ENCODE measurements around the gene RNGTT. TPM values are rescaled to one million over a fixed set of nuclear protein-coding genes. Genes with fewer than 3 reads are reported as not detected.
A peak's percentile ranks its signal among the peaks of the same experiment; 100 is the strongest.
"Not testable (repeated sequence)": the region's sequence is repeated elsewhere in the genome, so short reads cannot be mapped to it uniquely, and the experiment has no call there.

RNGTT gene
- total RNA-seq, 1 donor from 2014 or later, result 14.6 TPM

GRCh38 chr6:88945415-88946008 is 17.9 kb downstream of the RNGTT start:
- TF ChIP-seq CTCF (IDR thresholded peaks at IDR 0.05; ENCODE audit: unreplicated experiment), result no peak
- H3K4me3 Mint-ChIP-seq (ENCODE audit: unreplicated experiment), result no peak overlapping the region

GRCh38 chr6:88933521-88933920 is 29.9 kb downstream of the RNGTT start:
- H3K27me3 Mint-ChIP-seq (ENCODE audit: unreplicated experiment), result no peaks in the 10 kb centered on the region
- no peak for DNase-seq (ENCODE audit: low spot score)
- no peaks in the 10 kb centered on the region for H3K4me1 Mint-ChIP-seq (ENCODE audit: unreplicated experiment)
- H3K36me3 Mint-ChIP-seq (ENCODE audit: low read depth, unreplicated experiment), result peaks cover 57% of the 10 kb centered on the region
- no peaks in the 10 kb centered on the region for H3K9me3 Mint-ChIP-seq (ENCODE audit: unreplicated experiment)
- H3K27ac Mint-ChIP-seq (ENCODE audit: unreplicated experiment), result no peak overlapping the region
- peak overlapping the region; percentile 57 for H3K4me3 Mint-ChIP-seq (ENCODE audit: unreplicated experiment)
- TF ChIP-seq CTCF (IDR thresholded peaks at IDR 0.05; ENCODE audit: unreplicated experiment), result no peak

More at GRCh38 chr6:88945415-88946008, 17.9 kb downstream of the RNGTT start:
- no peak for DNase-seq (ENCODE audit: low spot score)
- Mint-ChIP-seq H3K9me3 (ENCODE audit: unreplicated experiment) (peaks cover 4% of the 10 kb centered on the region), H3K4me1 (ENCODE audit: unreplicated experiment) (no peaks in the 10 kb centered on the region), H3K27ac (ENCODE audit: unreplicated experiment) (no peak overlapping the region), H3K27me3 (ENCODE audit: unreplicated experiment) (peaks cover 3% of the 10 kb centered on the region), H3K36me3 (ENCODE audit: low read depth, unreplicated experiment) (peaks cover 4% of the 10 kb centered on the region)

GRCh38 chr6:88932019-88932418 is 31.4 kb downstream of the RNGTT start:
- H3K27ac Mint-ChIP-seq (ENCODE audit: unreplicated experiment); H3K4me1 Mint-ChIP-seq (ENCODE audit: unreplicated experiment): not testable (repeated sequence)
- H3K36me3 Mint-ChIP-seq (ENCODE audit: low read depth, unreplicated experiment), result peaks cover 49% of the 10 kb centered on the region

GRCh38 chr6:88922775-88923548 is 40.5 kb downstream of the RNGTT start:
- H3K27me3 Mint-ChIP-seq (ENCODE audit: unreplicated experiment), result no peaks in the 10 kb centered on the region
- H3K4me3 Mint-ChIP-seq (ENCODE audit: unreplicated experiment), result no peak overlapping the region
- no peak for TF ChIP-seq CTCF (IDR thresholded peaks at IDR 0.05; ENCODE audit: unreplicated experiment)
- no peak for DNase-seq (ENCODE audit: low spot score)
- H3K4me1 Mint-ChIP-seq (ENCODE audit: unreplicated experiment), result no peaks in the 10 kb centered on the region
- no peak overlapping the region for H3K27ac Mint-ChIP-seq (ENCODE audit: unreplicated experiment)
- H3K9me3 Mint-ChIP-seq (ENCODE audit: unreplicated experiment), result no peaks in the 10 kb centered on the region
- peaks cover 10% of the 10 kb centered on the region for H3K36me3 Mint-ChIP-seq (ENCODE audit: low read depth, unreplicated experiment)

More at GRCh38 chr6:88932019-88932418, 31.4 kb downstream of the RNGTT start:
- not testable (repeated sequence) for H3K27me3 Mint-ChIP-seq (ENCODE audit: unreplicated experiment); DNase-seq (ENCODE audit: low spot score); H3K4me3 Mint-ChIP-seq (ENCODE audit: unreplicated experiment); H3K9me3 Mint-ChIP-seq (ENCODE audit: unreplicated experiment)

- no peaks in the 10 kb centered on the region for H3K9me3 Mint-ChIP-seq (ENCODE audit: unreplicated experiment)
- peaks cover 10% of the 10 kb centered on the region for H3K36me3 Mint-ChIP-seq (ENCODE audit: low read depth, unreplicated experiment)
Measured at GRCh38 chr6:88921734-88922133, 41.7 kb downstream of the RNGTT start.

More at GRCh38 chr6:88921734-88922133, 41.7 kb downstream of the RNGTT start:
- no peak for TF ChIP-seq CTCF (IDR thresholded peaks at IDR 0.05; ENCODE audit: unreplicated experiment)
- Mint-ChIP-seq H3K4me1 (ENCODE audit: unreplicated experiment) (no peaks in the 10 kb centered on the region), H3K27me3 (ENCODE audit: unreplicated experiment) (no peaks in the 10 kb centered on the region), H3K27ac (ENCODE audit: unreplicated experiment) (no peak overlapping the region), H3K4me3 (ENCODE audit: unreplicated experiment) (no peak overlapping the region)
- no peak for DNase-seq (ENCODE audit: low spot score)

Data from endothelial cell (in vitro differentiated cells).